HG02885 (cell line): ENCODE measurements around the gene C16orf86.

Experiments
- ATAC-seq: cut with Tn5 transposase; IDR thresholded peaks from one replicate; pipeline ENCODE4 v1.9.1; 2021; ENCODE audit warnings: mild to moderate bottlenecking; ENCODE audit not compliant: unreplicated experiment, poor library complexity

Gene C16orf86

GRCh38 chr16:67666559-67667452 lies at the start of gene C16orf86, which contains the start of gene ENKD1:
TSS of gene C16orf86 (plus strand) at chr16:67666814. CDS start at chr16:67666971, 157 bp downstream.
TSS of gene ENKD1 (minus strand) at chr16:67666750. CDS start at chr16:67666442, 308 bp downstream.
- peak; percentile 66 for ATAC-seq

- no peak for ATAC-seq
Measured at GRCh38 chr16:67628216-67628615, 38.4 kb upstream of the C16orf86 start.

GRCh38 chr16:67632415-67633172 lies 34.0 kb upstream of the C16orf86 start:
- ATAC-seq: no peak

- no peak for ATAC-seq
Measured at GRCh38 chr16:67636713-67637112, 29.9 kb upstream of the C16orf86 start.

GRCh38 chr16:67637625-67638024 lies 29.0 kb upstream of the C16orf86 start:
- ATAC-seq: no peak

GRCh38 chr16:67641779-67642708 lies 24.6 kb upstream of the C16orf86 start:
- ATAC-seq: no peak

GRCh38 chr16:67644038-67644437 lies 22.6 kb upstream of the C16orf86 start:
- ATAC-seq: no peak

- ATAC-seq: peak; percentile 8
Measured at GRCh38 chr16:67645397-67646121, 21.1 kb upstream of the C16orf86 start.

GRCh38 chr16:67647111-67647651 lies 19.4 kb upstream of the C16orf86 start:
- no peak for ATAC-seq

GRCh38 chr16:67647681-67648080 lies 18.9 kb upstream of the C16orf86 start:
- ATAC-seq: no peak

- ATAC-seq: no peak
Measured at GRCh38 chr16:67648088-67648763, 18.4 kb upstream of the C16orf86 start.

GRCh38 chr16:67648764-67649407 lies 17.7 kb upstream of the C16orf86 start:
- no peak for ATAC-seq

GRCh38 chr16:67649494-67649931 lies 17.1 kb upstream of the C16orf86 start:
- no peak for ATAC-seq

GRCh38 chr16:67650023-67650422 lies 16.6 kb upstream of the C16orf86 start:
- no peak for ATAC-seq

- no peak for ATAC-seq
Measured at GRCh38 chr16:67651039-67651438, 15.6 kb upstream of the C16orf86 start.

- no peak for ATAC-seq
Measured at GRCh38 chr16:67651847-67652246, 14.8 kb upstream of the C16orf86 start.

- ATAC-seq: no peak
Measured at GRCh38 chr16:67652578-67653127, 14.0 kb upstream of the C16orf86 start.
